Stimulated activated CD4-positive, alpha-beta T cell treated with anti-CD3 and anti-CD28 coated beads, TNF-alpha, amount 100 ng/mL, for 1 hour (primary cell): ENCODE data around the gene ZMYND11.
"Not testable (repeated sequence)": the region's sequence is repeated elsewhere in the genome, so short reads cannot be mapped to it uniquely, and the experiment has no call there.

Experiments used
- DNase-seq, 3 donors: peaks; one replicate each; pipeline ENCODE4 v3.0.0-alpha.2; 2020; ENCODE audit warnings: low read depth in 3 of 3, low spot score in 1 of 3

ZMYND11 gene

GRCh38 chr10:241966-242643 is 106.8 kb downstream of the ZMYND11 start:
- no peak for DNase-seq

DNA sequence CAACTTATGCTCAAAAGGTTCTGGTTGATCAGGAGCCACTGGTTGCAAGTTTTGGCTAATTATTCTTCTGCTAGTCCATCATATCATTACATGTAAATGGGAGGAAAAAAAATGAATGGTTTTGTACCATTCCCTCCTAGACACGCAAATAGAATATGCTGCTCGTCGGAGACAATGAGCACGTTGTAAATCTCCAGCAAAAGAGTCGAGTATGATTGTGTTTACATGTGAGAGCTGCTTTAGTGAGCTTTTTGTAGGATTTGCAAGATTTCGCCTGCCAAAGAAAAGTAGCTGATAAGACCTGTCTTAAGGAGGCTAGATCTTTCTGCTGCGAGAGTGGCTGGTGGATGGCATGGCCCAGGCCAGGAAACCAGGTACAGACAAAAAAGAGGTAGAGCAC is 109.0 kb downstream of the ZMYND11 start:
- no peak for DNase-seq

- DNase-seq, result no peak
Observed at GRCh38 chr10:246431-246830, 111.2 kb downstream of the ZMYND11 start.

DNA sequence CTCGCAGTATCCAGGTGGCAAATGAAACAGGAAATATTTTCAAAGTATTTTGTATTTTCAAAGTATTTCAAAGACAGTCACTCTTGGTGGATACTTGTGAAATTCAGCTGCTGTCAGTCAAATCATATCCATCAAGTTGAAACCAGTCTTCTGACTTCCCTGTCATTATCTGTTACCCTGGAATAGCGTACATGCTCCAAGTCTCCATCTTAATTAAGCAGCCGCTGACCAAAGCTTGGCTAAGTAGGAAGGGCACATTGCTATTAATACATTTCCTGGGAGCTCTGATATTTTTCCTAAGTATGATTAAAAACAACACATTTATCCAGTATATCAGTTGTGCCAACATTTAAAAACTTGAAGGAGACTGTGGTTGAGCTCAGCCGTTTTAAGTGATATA is 112.2 kb downstream of the ZMYND11 start:
- DNase-seq, result no peak

DNA sequence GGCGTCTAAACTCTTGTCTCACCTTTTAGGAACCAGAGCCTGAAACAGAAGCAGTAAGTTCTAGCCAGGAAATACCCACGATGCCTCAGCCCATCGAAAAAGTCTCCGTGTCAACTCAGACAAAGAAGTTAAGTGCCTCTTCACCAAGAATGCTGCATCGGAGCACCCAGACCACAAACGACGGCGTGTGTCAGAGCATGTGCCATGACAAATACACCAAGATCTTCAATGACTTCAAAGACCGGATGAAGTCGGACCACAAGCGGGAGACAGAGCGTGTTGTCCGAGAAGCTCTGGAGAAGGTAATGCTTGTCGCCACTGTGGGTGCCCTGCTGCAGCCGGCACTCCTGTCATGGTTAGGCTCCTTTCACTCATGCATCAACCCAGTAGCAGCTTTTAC is 113.1 kb downstream of the ZMYND11 start:
- DNase-seq, result no peak

DNA sequence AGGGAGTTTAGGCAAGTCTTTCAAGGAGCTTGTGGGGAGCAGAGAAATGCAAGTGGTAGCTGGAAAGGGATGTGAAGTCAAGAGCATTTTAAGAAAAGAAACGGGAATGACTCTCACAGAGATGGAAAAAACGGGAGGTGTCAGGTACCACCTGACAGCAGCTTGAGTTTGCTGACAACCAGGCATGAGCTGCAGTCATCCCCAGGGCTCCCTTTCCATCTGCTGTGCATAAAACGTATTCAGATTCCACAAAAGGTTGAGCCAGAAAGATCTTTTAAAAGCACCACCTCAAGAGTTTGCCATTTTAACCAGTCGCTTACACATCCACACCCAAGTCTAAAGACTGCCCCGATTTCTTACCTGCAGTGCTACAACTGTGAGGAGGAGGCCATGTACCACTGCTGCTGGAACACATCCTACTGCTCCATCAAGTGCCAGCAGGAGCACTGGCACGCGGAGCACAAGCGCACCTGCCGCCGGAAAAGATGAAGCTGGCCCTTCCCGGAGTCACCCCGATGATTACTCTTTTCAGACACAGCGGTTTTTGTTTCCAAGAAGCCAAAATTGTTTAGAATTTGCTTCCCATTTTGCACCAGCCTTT is 116.8 kb downstream of the ZMYND11 start:
- no peak for DNase-seq

DNA sequence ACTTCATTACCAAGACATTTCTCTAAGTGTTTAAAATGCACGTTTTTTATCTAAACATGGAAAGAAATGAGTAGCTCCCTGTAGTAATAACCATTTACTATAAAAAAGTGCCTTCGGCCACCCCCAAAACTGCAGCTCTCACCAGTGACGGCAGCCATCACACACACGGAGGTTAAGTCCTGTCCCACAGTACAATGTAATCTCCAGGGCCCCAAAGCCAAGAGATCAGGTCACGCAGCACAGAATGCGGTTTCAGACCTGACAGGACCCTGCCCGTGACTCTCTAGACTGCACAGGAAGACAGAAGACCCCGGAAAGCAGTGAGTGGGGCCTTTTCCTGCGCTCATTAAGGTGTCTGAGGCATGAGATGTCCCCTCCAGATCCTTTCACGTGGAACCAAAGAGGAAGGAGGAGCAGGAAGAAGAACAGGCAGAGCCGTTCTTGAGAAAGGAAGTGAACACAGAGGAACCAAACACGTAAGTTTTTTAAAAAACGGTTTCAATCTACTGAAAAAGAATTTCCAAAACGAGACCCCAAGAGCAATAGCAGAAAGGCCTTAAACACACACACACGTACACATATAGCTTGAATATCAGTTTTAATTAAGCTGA is 125.7 kb downstream of the ZMYND11 start:
- DNase-seq, result no peak

- DNase-seq, result not testable (repeated sequence)
Observed at GRCh38 chr10:264160-265073, 129.2 kb downstream of the ZMYND11 start.

GRCh38 chr10:265074-265440 is 129.8 kb downstream of the ZMYND11 start:
- DNase-seq, result not testable (repeated sequence)

DNA sequence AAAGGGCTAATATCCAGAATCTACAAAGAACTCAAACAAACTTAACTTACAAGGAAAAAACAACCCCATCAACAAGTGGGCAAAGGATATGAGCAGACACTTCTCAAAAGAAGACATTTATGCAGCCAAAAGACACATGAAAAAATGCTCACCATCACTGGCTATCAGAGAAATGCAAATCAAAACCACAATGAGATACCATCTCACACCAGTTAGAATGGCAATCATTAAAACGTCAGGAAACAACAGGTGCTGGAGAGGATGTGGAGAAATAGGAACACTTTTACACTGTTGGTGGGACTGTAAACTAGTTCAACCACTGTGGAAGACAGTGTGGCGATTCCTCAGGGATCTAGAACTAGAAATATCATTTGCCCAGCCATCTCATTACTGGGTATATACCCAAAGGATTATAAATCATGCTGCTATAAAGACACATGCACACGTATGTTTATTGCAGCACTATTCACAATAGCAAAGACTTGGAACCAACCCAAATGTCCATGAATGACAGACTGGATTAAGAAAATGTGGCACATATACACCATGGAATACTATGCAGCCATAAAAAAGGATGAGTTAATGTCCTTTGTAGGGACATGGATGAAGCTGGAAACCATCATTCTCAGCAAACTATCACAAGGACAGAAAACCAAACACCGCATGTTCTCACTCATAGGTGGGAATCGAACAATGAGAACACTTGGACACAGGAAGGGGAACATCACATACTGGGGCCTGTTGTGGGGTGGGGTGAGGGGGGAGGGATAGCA is 130.7 kb downstream of the ZMYND11 start:
- DNase-seq, result not testable (repeated sequence)

DNA sequence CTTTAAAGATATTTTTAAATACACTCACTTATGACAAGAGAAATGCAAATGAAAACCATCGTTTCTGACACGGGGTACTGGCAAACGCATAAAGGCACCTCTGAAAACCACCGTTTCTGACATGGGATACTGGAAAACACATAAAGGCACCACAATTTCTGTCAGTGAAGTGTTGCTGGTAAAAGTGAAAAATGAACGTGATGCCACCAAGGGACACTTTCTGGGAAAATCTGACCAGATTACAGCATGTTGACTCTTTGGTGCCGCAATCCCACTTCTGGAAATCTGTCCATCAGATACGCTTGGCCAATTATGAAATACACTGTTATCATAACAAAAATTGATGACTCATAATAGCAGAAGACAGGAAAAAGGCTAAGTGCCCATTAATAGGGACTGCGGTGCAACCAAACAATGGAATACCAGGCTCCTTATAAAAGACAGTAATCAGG is 131.7 kb downstream of the ZMYND11 start:
- DNase-seq, result no peak

- DNase-seq, result no peak
Observed at GRCh38 chr10:267705-268104, 132.4 kb downstream of the ZMYND11 start.

DNA sequence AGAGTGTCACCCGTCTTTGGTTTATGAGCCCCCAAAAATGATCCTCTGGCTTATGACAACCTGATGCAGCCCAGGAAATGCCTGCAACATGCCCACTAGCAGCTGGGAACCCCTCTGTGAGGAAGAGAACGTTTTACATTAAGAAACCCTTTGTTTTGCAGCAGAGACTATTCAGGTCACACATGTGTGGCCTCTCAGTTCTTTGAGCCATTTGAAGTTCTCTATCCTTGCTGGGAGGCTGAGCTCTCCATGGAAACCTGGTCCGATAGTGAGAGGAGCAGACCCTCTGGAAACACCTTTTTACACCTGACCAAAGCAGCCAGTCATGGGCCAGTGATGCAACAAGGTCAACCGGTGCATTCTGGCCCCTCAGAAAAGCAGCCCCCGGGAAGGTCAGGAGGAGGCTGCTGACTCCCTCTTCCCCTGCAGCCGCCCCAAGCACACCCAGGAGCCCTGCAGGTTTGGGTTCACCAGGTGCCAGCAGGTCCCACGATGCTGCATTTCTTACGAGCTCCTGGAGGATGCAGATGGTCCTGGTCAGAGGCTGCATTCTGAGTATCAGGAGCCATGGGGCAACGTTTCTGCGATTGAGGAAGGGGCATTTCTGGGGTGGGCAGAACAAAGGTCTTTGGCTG is 134.3 kb downstream of the ZMYND11 start:
- DNase-seq, result no peak

GRCh38 chr10:271201-271600 is 135.9 kb downstream of the ZMYND11 start:
- DNase-seq, result no peak

DNA sequence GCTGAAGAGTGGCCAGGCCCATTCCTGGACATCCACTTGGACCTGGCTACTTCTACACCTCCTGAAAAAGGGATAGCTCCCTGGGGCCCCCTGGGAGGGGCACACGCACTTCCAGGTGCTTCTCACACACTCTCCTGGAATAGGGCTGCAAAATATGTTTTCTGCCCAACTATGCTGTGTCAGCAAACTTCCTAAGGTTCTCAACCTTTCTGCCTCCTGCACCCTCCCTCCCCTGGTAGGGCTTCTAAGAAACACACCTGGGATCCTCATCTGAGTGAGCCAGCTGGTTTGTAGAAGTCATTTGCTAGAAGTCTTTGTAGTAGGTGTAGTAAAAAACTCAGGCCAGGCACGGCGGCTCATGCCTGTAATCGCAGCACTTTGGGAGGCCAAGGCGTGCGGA is 136.5 kb downstream of the ZMYND11 start:
- DNase-seq, result no peak

DNA sequence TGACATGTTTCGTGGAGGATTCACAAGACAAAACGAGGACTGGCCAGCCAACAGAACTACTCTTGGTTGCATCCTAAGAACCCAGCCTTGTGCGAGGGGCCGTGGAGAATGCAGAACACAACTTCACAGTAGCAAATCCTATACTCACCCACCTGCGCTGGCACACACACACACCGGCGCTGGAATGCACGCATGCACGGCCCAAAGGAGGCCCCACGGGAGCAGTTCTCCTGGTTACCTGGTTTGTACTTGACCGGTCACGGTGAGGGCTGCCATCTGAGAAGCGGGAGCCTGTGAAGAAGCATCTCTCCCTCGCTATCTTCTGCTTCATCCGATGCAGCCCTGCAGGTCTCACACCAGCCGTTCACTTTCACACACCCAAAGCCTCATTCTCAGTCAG is 137.8 kb downstream of the ZMYND11 start:
- no peak for DNase-seq

DNA sequence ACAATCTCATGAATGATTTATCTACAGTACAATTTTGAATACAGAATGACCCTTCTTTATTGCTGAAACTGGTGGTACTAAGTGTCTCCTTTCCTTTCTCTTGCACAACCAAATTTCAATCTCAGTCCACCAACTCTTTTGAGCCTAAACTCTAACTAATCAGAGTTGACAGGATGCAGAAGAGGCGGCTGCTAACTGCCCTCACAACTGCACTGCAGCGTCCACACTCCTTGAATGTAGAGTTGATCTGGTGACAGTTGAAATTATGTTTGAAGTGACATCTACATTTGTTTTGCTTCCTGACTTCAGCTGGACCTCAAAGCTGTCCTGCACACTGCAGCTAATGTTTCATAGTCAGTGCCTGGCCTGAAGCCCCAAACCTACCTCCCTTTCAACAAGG is 139.6 kb downstream of the ZMYND11 start:
- no peak for DNase-seq

GRCh38 chr10:275680-276079 is 140.4 kb downstream of the ZMYND11 start:
- no peak for DNase-seq

GRCh38 chr10:277963-278362 is 142.7 kb downstream of the ZMYND11 start:
- DNase-seq, result no peak

GRCh38 chr10:278707-279106 is 143.5 kb downstream of the ZMYND11 start:
- DNase-seq, result no peak
